K562 treated with DMSO at 1 percent for 48 hours (cell line): ENCODE results near the gene SH3BGR. TPM values are rescaled to one million over a fixed set of nuclear protein-coding genes. Genes with fewer than 3 reads are reported as not detected.

Experiments
- total RNA-seq: library from RNA; unstranded; fragments of 300-600 nt; gene quantifications from 2 replicates; pipeline ENCODE4 v1.2.3, GENCODE V29; 2022; ENCODE audit warnings: low replicate concordance; ENCODE audit errors: extremely low read depth

The SH3BGR gene
- not detected in 2 replicates for total RNA-seq

GRCh38 chr21:39451332-39452206 is at the start of gene SH3BGR:
TSS of gene SH3BGR (plus strand) at chr21:39451970. CDS start at chr21:39452097, 127 bp downstream.

GRCh38 chr21:39445321-39446269 is 6.2 kb upstream of the SH3BGR start, which contains the start of gene LCA5L:
TSS of gene LCA5L (minus strand) at chr21:39445778. CDS start at chr21:39428493, 17,285 bp downstream.

Other genes with a start within 250 kb of the SH3BGR start
- not detected in 2 replicates for gene BRWD1, start 138.3 kb upstream of the SH3BGR start, total RNA-seq
- not detected in 2 replicates for gene HMGN1, start 102.9 kb upstream of the SH3BGR start, total RNA-seq
- gene LCA5L, start 6.2 kb upstream of the SH3BGR start, total RNA-seq, result not detected in 2 replicates
- not detected in 2 replicates for gene B3GALT5, start 161.0 kb downstream of the SH3BGR start, total RNA-seq